Right lobe of liver (tissue), 6 donors: Measurements from ENCODE around the gene SCN5A. TPM values are rescaled to one million over a fixed set of nuclear protein-coding genes. Genes with fewer than 3 reads are reported as not detected.

Experiments
- ATAC-seq, 4 donors: fragments of 200-7000 bp; cut with Tn5 transposase; one replicate each; pipeline ENCODE4 v1.9.1; 2020; ENCODE audit warnings: mild to moderate bottlenecking in 4 of 4, moderate library complexity in 4 of 4
- DNase-seq, 3 donors: peaks; one replicate each; pipeline ENCODE4 v3.0.0-alpha.2; 2020
- H3K27ac ChIP-seq, 3 donors: fragments of 200-600 bp; one replicate each; pipeline ENCODE4 v1.8.0; 2022
- H3K27me3 ChIP-seq, 2 donors: fragments of 200-600 bp; one replicate each; pipeline ENCODE4 v1.8.0; 2022
- H3K36me3 ChIP-seq, 4 donors: fragments of 200-600 bp; sonication (generic) in 1 of 4; one replicate each; pipeline versions ENCODE4 v1.5.1 to v1.8.0; 2017 to 2022; ENCODE audit warnings: control low read depth in 1 of 4
- H3K4me1 ChIP-seq, 4 donors: fragments of 200-600 bp; sonication (generic) in 1 of 4; one replicate each; pipeline versions ENCODE4 v1.5.1 to v1.8.0; 2017 to 2022; ENCODE audit warnings: control low read depth in 1 of 4
- H3K4me3 ChIP-seq, 3 donors: fragments of 200-600 bp; one replicate each; pipeline ENCODE4 v1.8.0; 2022
- H3K9me3 ChIP-seq, 4 donors: fragments of 200-600 bp; sonication (generic) in 1 of 4; one replicate each; pipeline versions ENCODE4 v1.5.1 to v1.8.0; 2017 to 2022; ENCODE audit warnings: control low read depth in 1 of 4
- POLR2A ChIP-seq: fragments of 450-650 bp; IDR thresholded peaks from one replicate; pipeline ENCODE4 v1.6.1; 2017; ENCODE audit warnings: antibody characterized with exemption, mild to moderate bottlenecking
- WGBS: methylation state at CpG from one replicate; pipeline ENCODE4 v1.1.6; 2018; ENCODE audit warnings: low coverage, low lambda C conversion rate; ENCODE audit not compliant: insufficient coverage; ENCODE audit errors: missing lambda C conversion rate; 5-methylcytosine and 5-hydroxymethylcytosine counted together
- intact Hi-C, 2 donors: fragments of 100-400 bp; cut with DNase I; formaldehyde crosslinking; loops; one replicate each; pipeline versions ENCODE4 v1.11.2 to v1.14.1; 2022
- total RNA-seq, 6 experiments: library from RNA; depleted of rRNA in 2 of 6; stranded (reverse); fragments of >200 nt in 2 of 6; fragmentation: NEBNext Ultra II Directional in 3 of 6; extraction: Animal tissue kit (Norgen Biotek cat#: 25700) in 3 of 6; gene quantifications; one replicate each; pipeline versions ENCODE4 v1.1.0 to v1.2.4, GENCODE V29; 2016 to 2023
- TF ChIP-seq, protein P1 (sequence below), 4 donors: fragments of 200-600 bp in 3 of 4; fragments of 450-650 bp in 1 of 4; IDR thresholded peaks; one replicate each; pipeline versions ENCODE4 v1.5.1 to v1.8.0; 2016 to 2022; ENCODE audit warnings: antibody characterized with exemption in 4 of 4, mild to moderate bottlenecking in 2 of 4
- donor health status: DM: no; HTN: yes; CAD: no.
- donor health status: DM: no; HTN: no; CAD: no.
- donor health status: DM: no; HTN: no; CAD: no.
- donor health status: DM: no; HTN: yes; CAD: no.
- donor health status: DM: no; HTN: yes; CAD: no.

The SCN5A gene
- total RNA-seq, 6 experiments from 2014 or later = 0.02 TPM; not detected in 5

DNA sequence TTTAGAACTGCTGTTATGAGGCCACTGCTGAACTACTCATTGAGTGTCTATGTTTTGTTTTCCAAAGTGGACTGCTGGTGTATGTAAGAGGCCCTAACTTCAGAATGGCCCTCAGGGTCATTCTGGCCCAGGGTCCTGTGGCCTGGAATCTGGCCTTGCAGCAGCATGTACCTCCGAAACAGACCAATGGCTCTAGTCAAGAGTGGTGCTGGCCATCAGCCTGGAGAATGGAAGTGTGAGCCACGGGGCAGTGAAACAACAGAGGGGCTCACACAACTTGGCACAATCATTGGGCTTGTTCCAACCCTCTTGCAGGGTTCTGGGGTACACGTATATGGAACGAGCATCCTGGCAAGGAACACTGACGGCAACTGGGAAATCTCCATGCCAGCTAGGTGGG, 40.5 kb downstream of the SCN5A start:
- Histone ChIP-seq H3K27ac (no peak overlapping the region), H3K27me3 (no peaks in the 10 kb centered on the region), H3K4me3 (no peak overlapping the region), H3K9me3 (no peaks in the 10 kb centered on the region), H3K36me3 (no peaks in the 10 kb centered on the region), H3K4me1 (no peaks in the 10 kb centered on the region)
- intact Hi-C loops = no loop called here
- no CpG with 5 or more reads among the region's 5 CpGs for WGBS
- no peak for ATAC-seq
- DNase-seq = no peak
- no peak for TF ChIP-seq POLR2A
- TF ChIP-seq, protein P1, sequence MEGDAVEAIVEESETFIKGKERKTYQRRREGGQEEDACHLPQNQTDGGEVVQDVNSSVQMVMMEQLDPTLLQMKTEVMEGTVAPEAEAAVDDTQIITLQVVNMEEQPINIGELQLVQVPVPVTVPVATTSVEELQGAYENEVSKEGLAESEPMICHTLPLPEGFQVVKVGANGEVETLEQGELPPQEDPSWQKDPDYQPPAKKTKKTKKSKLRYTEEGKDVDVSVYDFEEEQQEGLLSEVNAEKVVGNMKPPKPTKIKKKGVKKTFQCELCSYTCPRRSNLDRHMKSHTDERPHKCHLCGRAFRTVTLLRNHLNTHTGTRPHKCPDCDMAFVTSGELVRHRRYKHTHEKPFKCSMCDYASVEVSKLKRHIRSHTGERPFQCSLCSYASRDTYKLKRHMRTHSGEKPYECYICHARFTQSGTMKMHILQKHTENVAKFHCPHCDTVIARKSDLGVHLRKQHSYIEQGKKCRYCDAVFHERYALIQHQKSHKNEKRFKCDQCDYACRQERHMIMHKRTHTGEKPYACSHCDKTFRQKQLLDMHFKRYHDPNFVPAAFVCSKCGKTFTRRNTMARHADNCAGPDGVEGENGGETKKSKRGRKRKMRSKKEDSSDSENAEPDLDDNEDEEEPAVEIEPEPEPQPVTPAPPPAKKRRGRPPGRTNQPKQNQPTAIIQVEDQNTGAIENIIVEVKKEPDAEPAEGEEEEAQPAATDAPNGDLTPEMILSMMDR (IDR thresholded peaks at IDR 0.05) = no peak

DNA sequence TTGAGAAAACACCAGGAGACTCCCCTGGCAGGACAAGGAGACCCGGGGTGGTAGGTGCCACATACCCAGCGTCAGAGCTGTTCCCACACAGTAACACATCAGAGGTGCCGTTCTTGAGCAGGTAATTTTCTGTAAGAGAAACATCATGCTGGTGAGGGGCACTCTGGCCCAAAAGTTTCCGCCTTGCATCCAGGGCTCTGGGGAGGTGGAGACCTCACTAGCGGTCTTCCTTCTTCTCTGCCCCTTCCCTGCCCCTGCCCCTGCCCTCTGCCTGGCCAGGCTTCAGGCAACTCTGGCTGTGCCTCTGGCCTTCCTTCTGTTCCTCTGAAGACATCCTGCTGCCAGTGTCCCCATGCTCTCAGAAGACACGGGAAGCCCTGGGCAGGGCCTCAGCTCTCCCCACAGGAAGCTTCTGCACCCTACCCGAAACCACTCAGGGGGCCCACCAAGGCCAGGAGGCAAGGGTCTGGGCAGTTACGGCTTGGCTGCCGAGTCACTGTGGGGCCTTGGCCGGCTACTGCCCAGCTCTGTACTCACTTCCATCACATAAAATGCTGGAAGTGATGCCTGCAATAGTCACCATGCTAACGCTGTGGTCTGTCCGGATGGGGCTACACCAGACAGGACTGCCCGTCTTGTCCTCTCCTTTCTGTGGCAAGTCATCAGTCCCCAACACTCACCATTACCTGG, 41.3 kb downstream of the SCN5A start:
- no peaks in the 10 kb centered on the region for H3K27me3 ChIP-seq
- WGBS = 70% methylated on average over 5 of the region's 13 CpGs
- intact Hi-C loops = no loop called here
- H3K36me3 ChIP-seq = no peaks in the 10 kb centered on the region
- H3K4me3 ChIP-seq = no peak overlapping the region
- no peaks in the 10 kb centered on the region for H3K4me1 ChIP-seq
- DNase-seq (no peak), ATAC-seq (no peak)
- H3K27ac ChIP-seq = no peak overlapping the region
- H3K9me3 ChIP-seq = no peaks in the 10 kb centered on the region
- TF ChIP-seq POLR2A = no peak
- TF ChIP-seq, protein P1 (IDR thresholded peaks at IDR 0.05) = no peak

DNA sequence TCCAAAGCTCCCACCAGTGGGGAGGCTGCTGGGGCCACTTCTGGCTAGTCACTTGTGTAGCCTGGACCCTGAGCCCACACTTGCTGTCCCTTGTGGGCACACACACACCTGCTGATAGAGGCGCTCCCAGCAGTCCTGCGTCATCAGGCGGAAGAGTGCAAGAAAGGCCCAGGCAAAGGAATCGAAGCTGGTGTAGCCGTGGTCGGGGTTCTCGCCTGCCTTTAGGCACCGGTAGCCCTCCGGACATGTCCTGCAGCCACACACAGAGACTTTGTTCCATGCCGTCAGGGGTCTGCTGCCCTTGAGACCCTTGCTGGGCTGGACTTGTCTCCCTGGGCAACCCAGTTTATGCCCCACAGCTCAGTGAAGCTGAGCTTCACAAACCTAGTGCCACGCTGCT, 42.9 kb downstream of the SCN5A start:
- Histone ChIP-seq H3K4me1 (no peaks in the 10 kb centered on the region), H3K27me3 (no peaks in the 10 kb centered on the region), H3K27ac (no peak overlapping the region), H3K9me3 (no peaks in the 10 kb centered on the region), H3K4me3 (no peak overlapping the region), H3K36me3 (no peaks in the 10 kb centered on the region)
- no peak for ATAC-seq
- intact Hi-C loops = no loop called here
- DNase-seq = no peak
- TF ChIP-seq, protein P1 (IDR thresholded peaks at IDR 0.05) = no peak
- TF ChIP-seq POLR2A = no peak
- WGBS = 83% methylated on average over 1 of the region's 11 CpGs

DNA sequence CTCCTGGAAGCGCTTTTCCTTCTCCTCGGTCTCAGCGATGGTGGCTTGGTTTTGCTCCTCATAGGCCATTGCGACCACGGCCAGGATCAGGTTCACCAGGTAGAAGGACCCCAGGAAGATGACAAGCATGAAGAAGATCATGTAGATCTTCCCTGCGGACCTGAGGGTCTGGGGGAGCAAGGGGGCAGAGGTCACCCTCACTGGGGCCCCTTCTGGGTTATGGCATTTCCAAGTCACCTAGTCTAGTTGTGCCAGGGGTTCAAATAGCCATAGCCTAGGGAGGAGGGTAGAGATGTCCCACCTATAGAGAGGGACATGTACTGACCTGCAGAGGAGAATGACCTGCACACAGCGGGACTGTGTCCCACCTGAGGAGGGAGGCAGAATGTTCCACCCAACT, 43.5 kb downstream of the SCN5A start:
- no peaks in the 10 kb centered on the region for H3K36me3 ChIP-seq
- H3K4me3 ChIP-seq = no peak overlapping the region
- ATAC-seq = no peak
- no peak overlapping the region for H3K27ac ChIP-seq
- intact Hi-C loops = no loop called here
- WGBS = 87% methylated on average over 3 of the region's 7 CpGs
- H3K4me1 ChIP-seq = no peaks in the 10 kb centered on the region
- H3K9me3 ChIP-seq = no peaks in the 10 kb centered on the region
- TF ChIP-seq POLR2A = no peak
- TF ChIP-seq, protein P1 (IDR thresholded peaks at IDR 0.05) = no peak
- no peak for DNase-seq
- no peaks in the 10 kb centered on the region for H3K27me3 ChIP-seq
